Adrenal gland (tissue), 12 donors: ENCODE results near the gene FBLN5. TPM values are rescaled to one million over a fixed set of nuclear protein-coding genes. Genes with fewer than 3 reads are reported as not detected.

ENCODE experiments used
- DNase-seq, 7 donors: peaks; one replicate each; pipeline ENCODE4 v3.0.0-alpha.2; 2019 to 2020
- H3K27ac ChIP-seq, 5 donors: fragments of 200-600 bp; sonication (generic) in 4 of 5; 1 replicate in 3 of 5; 2 replicates in 2 of 5; pipeline versions ENCODE4 v1.5.1 to v1.8.0; 2016 to 2020; ENCODE audit warnings: mild to moderate bottlenecking in 1 of 5
- H3K27me3 ChIP-seq: fragments of 200-600 bp; 2 replicates; pipeline ENCODE4 v1.8.0; 2021
- H3K36me3 ChIP-seq, 2 donors: fragments of 200-600 bp; replicated peaks in 1 of 2; 1 replicate in 1 of 2; 2 replicates in 1 of 2; pipeline versions ENCODE4 v1.5.1 to v1.8.0; 2018 to 2022
- H3K4me1 ChIP-seq, 2 donors: fragments of 200-600 bp; replicated peaks in 1 of 2; 1 replicate in 1 of 2; 2 replicates in 1 of 2; pipeline versions ENCODE4 v1.5.1 to v1.8.0; 2018 to 2021
- H3K4me3 ChIP-seq, 4 donors: fragments of 200-600 bp; sonication (generic) in 3 of 4; one replicate each; pipeline ENCODE4 v1.5.1; 2016 to 2018
- H3K9me3 ChIP-seq, 3 donors: fragments of 200-600 bp; sonication (generic) in 1 of 3; replicated peaks in 1 of 3; 1 replicate in 2 of 3; 2 replicates in 1 of 3; pipeline versions ENCODE4 v1.5.1 to v1.8.0; 2016 to 2021
- CTCF ChIP-seq, 6 experiments: fragments of 450-650 bp in 4 of 6; fragments of 200-600 bp in 2 of 6; sonication (generic) in 1 of 6; IDR thresholded peaks; 1 replicate in 5 of 6; 2 replicates in 1 of 6; pipeline versions ENCODE4 v1.5.1 to v1.8.0; 2016 to 2021; ENCODE audit warnings: antibody characterized with exemption in 6 of 6, mild to moderate bottlenecking in 2 of 6, moderate library complexity in 1 of 6
- POLR2A ChIP-seq, 2 donors: fragments of 450-650 bp; IDR thresholded peaks; one replicate each; pipeline ENCODE4 v1.6.1; 2017; ENCODE audit warnings: antibody characterized with exemption in 2 of 2, mild to moderate bottlenecking in 2 of 2, moderate library complexity in 1 of 2
- WGBS, 4 donors: extraction: QIAGEN DNeasy Blood & Tissue Kit in 2 of 4; methylation state at CpG; one replicate each; pipeline versions ENCODE4 v1.1.5 to v1.1.7; 2013 to 2017; 5-methylcytosine and 5-hydroxymethylcytosine counted together
- intact Hi-C, 2 donors: fragments of 100-400 bp; cut with DNase I; formaldehyde crosslinking; loops; one replicate each; pipeline versions ENCODE4 v1.14.1 to v1.15.0; 2022 to 2023
- polyA plus RNA-seq, 3 donors: library from polyadenylated mRNA; stranded (reverse); fragments of 200-250 nt in 2 of 3; fragments of 350-450 nt in 1 of 3; fragmentation: Illumina TruSeq in 1 of 3; extraction: RNeasy Lipid Tissue Mini Kit (QIAGEN cat#74804) in 1 of 3; gene quantifications; one replicate each; pipeline ENCODE4 v1.2.3, GENCODE V29; 2013 to 2014
- total RNA-seq, 9 donors: library from RNA; depleted of rRNA in 4 of 9; stranded (reverse); fragments of >200 nt in 4 of 9; fragments of 120-200 nt in 1 of 9; fragmentation: NEBNext Ultra II Directional in 1 of 9; extraction: Animal tissue kit (Norgen Biotek cat#: 25700) in 1 of 9; gene quantifications; one replicate each; pipeline versions ENCODE4 v1.1.0 to v1.2.4, GENCODE V29; 2013 to 2023
- donor health status: healthy with polysubstance abuse.
- donor health status: Bipolar disorder and iron deficiency.
- donor health status: DM: yes; HTN: yes; CAD: no.
- donor health status: DM: no; HTN: no; CAD: no.
- donor health status: DM: no; HTN: no; CAD: no.
- donor health status: DM: yes; HTN: yes; CAD: no.

Gene FBLN5
- total and polyA plus RNA-seq, 12 donors = 26.0 to 389 (median 125) TPM

GRCh38 chr14:91904956-91905645 lies 42.4 kb downstream of the FBLN5 start:
- DNase-seq = no peak
- no peaks in the 10 kb centered on the region for H3K9me3 ChIP-seq
- intact Hi-C loops = no loop called here
- no peaks in the 10 kb centered on the region for H3K36me3 ChIP-seq
- H3K27ac ChIP-seq = no peak overlapping the region
- 86 to 93% (median 92%) methylated on average over 9 of the region's 9 CpGs for WGBS, 4 donors
- H3K4me3 ChIP-seq = no peak overlapping the region
- no peaks in the 10 kb centered on the region for H3K27me3 ChIP-seq
- H3K4me1 ChIP-seq = no peaks in the 10 kb centered on the region
- TF ChIP-seq CTCF (IDR thresholded peaks at IDR 0.05) (no peak), POLR2A (IDR thresholded peaks at IDR 0.05) (no peak)

- H3K36me3 ChIP-seq = no peaks in the 10 kb centered on the region
- H3K27ac ChIP-seq = peak overlapping the region in 1 of 5 donors; percentile 33
- no peak overlapping the region for H3K4me3 ChIP-seq
- no peak for DNase-seq
- H3K9me3 ChIP-seq = no peaks in the 10 kb centered on the region
- TF ChIP-seq POLR2A (IDR thresholded peaks at IDR 0.05) (no peak), CTCF (IDR thresholded peaks at IDR 0.05) (no peak)
- no peaks in the 10 kb centered on the region for H3K27me3 ChIP-seq
- no peaks in the 10 kb centered on the region for H3K4me1 ChIP-seq
- WGBS, 4 donors = 73 to 88% (median 78%) methylated on average over 8 of the region's 8 CpGs
- intact Hi-C loops = no loop called here
Measured at GRCh38 chr14:91904483-91904882, 43.0 kb downstream of the FBLN5 start.

DNA sequence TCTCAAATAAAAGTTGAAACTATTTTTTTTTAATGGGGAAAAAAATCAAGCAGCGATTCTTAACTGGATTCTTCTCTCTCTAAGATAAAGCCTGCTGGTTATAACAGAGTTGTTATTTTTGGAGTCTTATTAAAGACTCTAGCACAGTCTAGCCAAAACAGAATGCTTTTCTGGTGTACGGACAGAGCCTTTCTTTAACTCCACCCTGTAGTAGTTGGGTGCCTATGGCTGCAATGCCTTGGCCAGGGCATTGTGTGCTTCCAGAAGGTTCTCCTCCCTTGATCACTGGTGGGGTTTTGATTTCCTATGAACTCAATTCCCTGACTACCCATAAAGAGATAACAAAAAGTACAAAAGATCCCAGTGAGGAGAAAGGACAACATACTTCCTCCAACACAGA lies 44.4 kb downstream of the FBLN5 start:
- no peaks in the 10 kb centered on the region for H3K27me3 ChIP-seq
- H3K36me3 ChIP-seq = no peaks in the 10 kb centered on the region
- H3K9me3 ChIP-seq = no peaks in the 10 kb centered on the region
- H3K4me1 ChIP-seq = no peaks in the 10 kb centered on the region
- peak overlapping the region in 2 of 5 donors; percentile 33 to 42 for H3K27ac ChIP-seq
- WGBS, 4 donors = 31 to 60% (median 48%) methylated on average over 2 of the region's 2 CpGs
- no peak overlapping the region for H3K4me3 ChIP-seq
- DNase-seq = no peak
- TF ChIP-seq CTCF (IDR thresholded peaks at IDR 0.05) (no peak), POLR2A (IDR thresholded peaks at IDR 0.05) (no peak)
- intact Hi-C loops = no loop called here

DNA sequence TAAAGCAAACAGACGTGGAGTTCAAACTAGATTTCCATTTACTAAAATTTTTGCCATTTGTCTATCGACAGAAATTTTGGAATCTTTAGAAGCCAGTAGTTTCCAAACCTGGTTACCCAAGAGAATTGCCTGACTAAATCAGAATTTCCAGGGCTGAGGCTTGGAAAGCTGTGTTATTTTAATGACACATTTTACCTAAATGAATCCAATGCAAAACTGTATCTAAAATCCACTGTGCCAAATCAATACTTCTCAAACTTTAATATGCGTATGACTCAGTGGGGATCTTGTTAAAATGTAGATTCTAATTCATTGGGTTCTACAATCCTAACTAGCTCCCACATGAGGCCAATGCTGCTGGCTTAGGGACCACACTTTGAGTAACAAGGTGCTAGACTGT lies 45.2 kb downstream of the FBLN5 start:
- Histone ChIP-seq H3K27ac (peak overlapping the region in 2 of 5 donors; percentile 33 to 42), H3K4me1 (no peaks in the 10 kb centered on the region), H3K36me3 (no peaks in the 10 kb centered on the region), H3K9me3 (no peaks in the 10 kb centered on the region), H3K4me3 (no peak overlapping the region), H3K27me3 (no peaks in the 10 kb centered on the region)
- no peak for TF ChIP-seq POLR2A (IDR thresholded peaks at IDR 0.05)
- no peak for TF ChIP-seq CTCF (IDR thresholded peaks at IDR 0.05)
- 84 to 91% (median 86%) methylated on average over 3 of the region's 3 CpGs for WGBS, 4 donors
- intact Hi-C loops = no loop called here
- no peak for DNase-seq
